Measurements from ENCODE around the gene KCNT1. TPM values are rescaled to one million over a fixed set of nuclear protein-coding genes. Genes with fewer than 3 reads are reported as not detected.

Gene KCNT1
- under 1 TPM in 2 of 4 donors, not detected in 2; 0.28 to 0.52 TPM for total RNA-seq

- Histone ChIP-seq H3K9me3 (no peaks in the 10 kb centered on the region), H3K4me1 (peaks cover 0 to 9% of the 10 kb centered on the region in 2 donors), H3K27me3 (peaks cover 4 to 28% of the 10 kb centered on the region in 2 donors), H3K27ac (no peak within 1 kb of the TSS), H3K36me3 (no peaks in the 10 kb centered on the region), H3K4me3 (peak within 1 kb of the TSS in 1 of 2 donors; percentile 17)
- TF ChIP-seq CTCF (IDR thresholded peaks at IDR 0.05) (peak; percentile 39 to 79 (median 74)), POLR2A (IDR thresholded peaks at IDR 0.05) (no peak)
- DNase-seq, result peak in 1 of 2 donors; percentile 45
- intact Hi-C loops (cut with DNase I; ENCODE audit: low total_unique reads), result no loop called here
Measured at GRCh38 chr9:135701959-135702721, at the start of gene KCNT1. TSS of gene KCNT1 (plus strand) at chr9:135702185. CDS start at chr9:135702259, 74 bp downstream.

- intact Hi-C loops (cut with DNase I; ENCODE audit: low total_unique reads), result no loop called here
- H3K9me3 ChIP-seq, result no peaks in the 10 kb centered on the region
- TF ChIP-seq CTCF (IDR thresholded peaks at IDR 0.05), result no peak
- TF ChIP-seq POLR2A (IDR thresholded peaks at IDR 0.05), result no peak
- no peak for DNase-seq
- no peaks in the 10 kb centered on the region for H3K4me1 ChIP-seq
- H3K36me3 ChIP-seq, result no peaks in the 10 kb centered on the region
- no peak overlapping the region for H3K27ac ChIP-seq
- H3K27me3 ChIP-seq, result no peaks in the 10 kb centered on the region
- no peak overlapping the region for H3K4me3 ChIP-seq
Measured at GRCh38 chr9:135655317-135655716, 46.7 kb upstream of the KCNT1 start.

DNA sequence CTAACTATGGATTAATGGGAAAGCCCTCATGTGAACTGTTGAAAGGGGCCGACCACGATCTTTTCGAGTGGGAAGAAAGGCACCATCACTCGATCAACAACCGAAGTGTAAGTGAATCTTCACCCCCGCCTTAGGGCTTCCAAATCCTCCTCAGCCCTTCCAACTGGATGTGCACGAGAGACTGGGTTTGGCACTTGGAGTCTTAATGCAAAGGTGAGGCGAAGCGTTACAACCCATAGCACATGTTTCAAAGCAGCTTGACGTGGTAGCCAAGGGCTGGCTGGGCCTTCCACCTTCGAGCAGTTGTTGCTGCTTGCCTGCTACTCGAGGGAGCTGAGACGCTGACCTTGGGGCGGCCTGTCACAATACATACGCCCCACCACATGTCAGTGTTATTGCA, 44.6 kb upstream of the KCNT1 start:
- no peaks in the 10 kb centered on the region for H3K36me3 ChIP-seq
- H3K4me1 ChIP-seq, result no peaks in the 10 kb centered on the region
- no peak for DNase-seq

DNA sequence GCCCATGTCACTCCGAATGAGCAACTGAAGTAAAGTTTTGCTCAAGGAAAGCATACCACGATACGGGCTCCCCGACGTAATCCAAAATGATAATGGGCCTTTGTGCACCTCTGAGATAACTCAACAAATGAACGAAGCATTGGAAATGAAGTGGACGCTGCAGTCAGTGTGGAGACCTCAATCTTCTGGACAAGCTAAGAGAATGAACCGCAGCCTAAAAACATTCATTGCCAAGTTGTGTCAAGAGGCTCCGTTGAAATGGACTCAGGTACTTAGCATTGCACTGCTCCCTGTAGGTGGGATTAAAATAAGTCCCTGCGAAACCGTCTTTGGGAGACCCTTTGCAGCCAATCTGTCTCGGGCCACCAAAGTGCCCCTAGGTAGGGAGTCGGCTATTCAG, 42.7 kb upstream of the KCNT1 start:
- intact Hi-C loops (cut with DNase I; ENCODE audit: low total_unique reads), result no loop called here
- no peak for TF ChIP-seq POLR2A (IDR thresholded peaks at IDR 0.05)
- TF ChIP-seq CTCF (IDR thresholded peaks at IDR 0.05), result no peak
- DNase-seq, result no peak

More for the DNA sequence above, 44.6 kb upstream of the KCNT1 start:
- no peak for TF ChIP-seq CTCF (IDR thresholded peaks at IDR 0.05)
- TF ChIP-seq POLR2A (IDR thresholded peaks at IDR 0.05), result no peak
- H3K4me3 ChIP-seq, result no peak overlapping the region
- H3K27ac ChIP-seq, result no peak overlapping the region
- H3K27me3 ChIP-seq, result no peaks in the 10 kb centered on the region
- intact Hi-C loops (cut with DNase I; ENCODE audit: low total_unique reads), result no loop called here
- H3K9me3 ChIP-seq, result no peaks in the 10 kb centered on the region

GRCh38 chr9:135660407-135660806, 41.6 kb upstream of the KCNT1 start:
- Histone ChIP-seq H3K4me3 (no peak overlapping the region), H3K27ac (no peak overlapping the region), H3K27me3 (no peaks in the 10 kb centered on the region), H3K9me3 (no peaks in the 10 kb centered on the region), H3K36me3 (no peaks in the 10 kb centered on the region), H3K4me1 (no peaks in the 10 kb centered on the region)
- no peak for DNase-seq
- intact Hi-C loops (cut with DNase I; ENCODE audit: low total_unique reads), result no loop called here
- no peak for TF ChIP-seq POLR2A (IDR thresholded peaks at IDR 0.05)
- no peak for TF ChIP-seq CTCF (IDR thresholded peaks at IDR 0.05)

More for the DNA sequence above, 42.7 kb upstream of the KCNT1 start:
- Histone ChIP-seq H3K4me1 (no peaks in the 10 kb centered on the region), H3K27ac (no peak overlapping the region), H3K36me3 (no peaks in the 10 kb centered on the region), H3K4me3 (no peak overlapping the region), H3K9me3 (no peaks in the 10 kb centered on the region), H3K27me3 (no peaks in the 10 kb centered on the region)

All from uterus (tissue), 4 donors.